ENCODE measurements around the gene EXOC4. TPM values are rescaled to one million over a fixed set of nuclear protein-coding genes. Genes with fewer than 3 reads are reported as not detected.

EXOC4 gene
- total RNA-seq, 4 donors from 2014 or later, result 82.4 to 204 (median 128) TPM

DNA sequence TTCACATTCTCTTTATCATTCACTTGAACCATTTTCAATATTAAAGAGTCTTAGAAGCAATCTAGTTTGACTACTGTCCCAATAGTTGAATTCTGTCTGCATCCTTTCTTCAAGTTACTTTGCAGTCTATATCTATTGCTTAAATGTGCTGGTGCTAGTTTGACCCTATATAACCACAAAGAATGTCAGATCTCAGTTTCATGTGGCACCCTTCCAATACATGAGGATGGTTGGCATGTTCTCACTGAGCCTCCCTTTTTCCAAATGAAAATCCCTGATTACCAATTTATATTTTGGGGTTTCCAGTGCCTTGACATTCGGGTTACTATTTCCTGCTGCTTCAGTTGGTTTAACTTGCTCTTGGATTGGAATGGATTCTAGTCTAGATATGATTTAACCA lies 292.7 kb downstream of the EXOC4 start:
- H3K9me3 ChIP-seq, result no peaks in the 10 kb centered on the region
- DNase-seq, result no peak
- H3K36me3 ChIP-seq, result no peaks in the 10 kb centered on the region
- H3K27ac ChIP-seq, result no peak overlapping the region
- H3K4me1 ChIP-seq, result no peaks in the 10 kb centered on the region
- no peak for TF ChIP-seq EP300 (IDR thresholded peaks at IDR 0.05; ENCODE audit: low read depth)
- TF ChIP-seq POLR2A (IDR thresholded peaks at IDR 0.05), result no peak
- TF ChIP-seq, protein P1, sequence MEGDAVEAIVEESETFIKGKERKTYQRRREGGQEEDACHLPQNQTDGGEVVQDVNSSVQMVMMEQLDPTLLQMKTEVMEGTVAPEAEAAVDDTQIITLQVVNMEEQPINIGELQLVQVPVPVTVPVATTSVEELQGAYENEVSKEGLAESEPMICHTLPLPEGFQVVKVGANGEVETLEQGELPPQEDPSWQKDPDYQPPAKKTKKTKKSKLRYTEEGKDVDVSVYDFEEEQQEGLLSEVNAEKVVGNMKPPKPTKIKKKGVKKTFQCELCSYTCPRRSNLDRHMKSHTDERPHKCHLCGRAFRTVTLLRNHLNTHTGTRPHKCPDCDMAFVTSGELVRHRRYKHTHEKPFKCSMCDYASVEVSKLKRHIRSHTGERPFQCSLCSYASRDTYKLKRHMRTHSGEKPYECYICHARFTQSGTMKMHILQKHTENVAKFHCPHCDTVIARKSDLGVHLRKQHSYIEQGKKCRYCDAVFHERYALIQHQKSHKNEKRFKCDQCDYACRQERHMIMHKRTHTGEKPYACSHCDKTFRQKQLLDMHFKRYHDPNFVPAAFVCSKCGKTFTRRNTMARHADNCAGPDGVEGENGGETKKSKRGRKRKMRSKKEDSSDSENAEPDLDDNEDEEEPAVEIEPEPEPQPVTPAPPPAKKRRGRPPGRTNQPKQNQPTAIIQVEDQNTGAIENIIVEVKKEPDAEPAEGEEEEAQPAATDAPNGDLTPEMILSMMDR (IDR thresholded peaks at IDR 0.05), result no peak
- TF ChIP-seq POLR2AphosphoS5 (IDR thresholded peaks at IDR 0.05), result no peak
- H3K27me3 ChIP-seq, result no peaks in the 10 kb centered on the region
- no peak overlapping the region for H3K4me3 ChIP-seq
- intact Hi-C loops (cut with DNase I; ENCODE audit: low total_unique reads) (no loop called here), in situ Hi-C loops (cut with MboI; ENCODE audit: low pct_ligation_motif_present in 1 of 4, low pct_unique_long_range_greater_than_20kb in 1 of 4, low sequenced_read_pairs in 3 of 4) (no loop called here)
- WGBS, 2 donors (ENCODE audit: low coverage in 1 of 2), result 84 to 100% methylated on average over 1 of the region's 1 CpG

DNA sequence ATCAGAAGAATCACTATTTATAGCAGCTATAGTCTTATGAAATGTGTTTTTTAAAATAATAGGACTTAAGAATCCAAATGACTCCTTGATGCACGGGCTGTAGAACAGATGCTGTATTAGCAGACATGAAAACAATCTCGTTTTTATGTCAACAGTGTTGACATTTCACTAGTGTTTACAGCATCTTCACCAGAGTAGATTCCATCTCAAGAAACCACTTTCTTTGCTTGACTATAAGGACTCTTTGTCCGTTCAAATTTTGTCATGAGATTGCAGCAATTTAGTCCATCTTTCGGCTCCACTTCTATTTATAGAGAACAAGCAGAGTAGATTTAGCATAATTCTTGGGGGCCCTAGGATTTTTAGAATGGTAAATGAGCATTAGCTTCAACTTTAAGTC lies 295.1 kb downstream of the EXOC4 start:
- no peak for DNase-seq
- intact Hi-C loops (cut with DNase I; ENCODE audit: low total_unique reads) (no loop called here), in situ Hi-C loops (cut with MboI; ENCODE audit: low pct_ligation_motif_present in 1 of 4, low pct_unique_long_range_greater_than_20kb in 1 of 4, low sequenced_read_pairs in 3 of 4) (no loop called here)
- H3K9me3 ChIP-seq, result no peaks in the 10 kb centered on the region
- TF ChIP-seq POLR2AphosphoS5 (IDR thresholded peaks at IDR 0.05) (no peak), EP300 (IDR thresholded peaks at IDR 0.05; ENCODE audit: low read depth) (no peak), POLR2A (IDR thresholded peaks at IDR 0.05) (no peak)
- TF ChIP-seq, protein P1 (IDR thresholded peaks at IDR 0.05), result no peak
- no peak overlapping the region for H3K27ac ChIP-seq
- H3K27me3 ChIP-seq, result no peaks in the 10 kb centered on the region
- no peaks in the 10 kb centered on the region for H3K4me1 ChIP-seq
- H3K36me3 ChIP-seq, result no peaks in the 10 kb centered on the region
- WGBS, 2 donors (ENCODE audit: low coverage in 1 of 2), result 76 to 93% methylated on average over 4 of the region's 4 CpGs
- H3K4me3 ChIP-seq, result no peak overlapping the region

DNA sequence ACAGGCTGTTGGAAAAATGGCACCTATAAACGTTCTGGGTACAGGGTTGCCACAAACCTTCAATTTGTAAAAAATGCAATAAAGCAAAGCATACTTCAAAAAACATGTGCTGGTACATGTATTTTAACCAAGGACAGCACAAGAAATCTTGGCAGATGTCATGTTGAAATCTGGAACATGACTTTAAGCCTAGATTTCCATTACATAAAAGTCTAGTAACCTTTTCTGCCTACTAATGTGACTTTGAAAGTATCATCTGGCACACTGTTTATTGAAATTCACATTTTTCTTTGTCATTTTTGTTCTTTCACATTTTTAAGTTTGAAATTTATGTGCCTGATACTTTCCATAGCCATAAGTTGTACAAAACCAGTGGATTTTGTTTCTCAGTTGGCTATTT lies 296.8 kb downstream of the EXOC4 start:
- 94 to 100% methylated on average over 1 of the region's 1 CpG for WGBS, 2 donors (ENCODE audit: low coverage in 1 of 2)
- no peaks in the 10 kb centered on the region for H3K9me3 ChIP-seq
- in situ Hi-C loops (cut with MboI; ENCODE audit: low pct_ligation_motif_present in 1 of 4, low pct_unique_long_range_greater_than_20kb in 1 of 4, low sequenced_read_pairs in 3 of 4) (no loop called here), intact Hi-C loops (cut with DNase I; ENCODE audit: low total_unique reads) (no loop called here)
- no peak for TF ChIP-seq POLR2AphosphoS5 (IDR thresholded peaks at IDR 0.05)
- TF ChIP-seq, protein P1 (IDR thresholded peaks at IDR 0.05), result no peak
- TF ChIP-seq EP300 (IDR thresholded peaks at IDR 0.05; ENCODE audit: low read depth), result no peak
- no peak for TF ChIP-seq POLR2A (IDR thresholded peaks at IDR 0.05)
- DNase-seq, result no peak
- no peak overlapping the region for H3K27ac ChIP-seq
- H3K27me3 ChIP-seq, result no peaks in the 10 kb centered on the region
- H3K36me3 ChIP-seq, result no peaks in the 10 kb centered on the region
- no peaks in the 10 kb centered on the region for H3K4me1 ChIP-seq
- no peak overlapping the region for H3K4me3 ChIP-seq

DNA sequence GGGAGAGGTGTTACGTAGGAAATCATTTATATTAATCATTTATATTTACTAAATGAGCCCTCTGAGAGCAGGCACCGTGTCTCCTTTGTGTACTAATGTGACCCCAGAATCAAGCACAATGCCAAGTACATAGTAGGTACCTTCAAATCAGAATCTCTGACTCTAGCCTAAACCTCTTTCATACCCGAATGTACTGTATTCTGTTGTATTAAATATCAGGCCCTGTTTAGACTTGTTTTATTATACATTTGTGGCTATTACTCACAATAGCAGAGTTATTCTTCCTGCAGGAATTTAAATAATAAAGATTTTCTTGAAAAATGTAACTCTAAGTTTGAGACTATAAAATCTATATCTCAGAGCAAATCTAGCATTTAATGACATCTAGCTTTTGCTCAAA lies 297.3 kb downstream of the EXOC4 start:
- Histone ChIP-seq H3K36me3 (no peaks in the 10 kb centered on the region), H3K9me3 (no peaks in the 10 kb centered on the region), H3K4me3 (no peak overlapping the region), H3K27ac (no peak overlapping the region), H3K4me1 (no peaks in the 10 kb centered on the region), H3K27me3 (no peaks in the 10 kb centered on the region)
- 94 to 100% methylated on average over 3 of the region's 3 CpGs for WGBS, 2 donors (ENCODE audit: low coverage in 1 of 2)
- DNase-seq, result no peak
- intact Hi-C loops (cut with DNase I; ENCODE audit: low total_unique reads) (no loop called here), in situ Hi-C loops (cut with MboI; ENCODE audit: low pct_ligation_motif_present in 1 of 4, low pct_unique_long_range_greater_than_20kb in 1 of 4, low sequenced_read_pairs in 3 of 4) (no loop called here)
- TF ChIP-seq, protein P1 (IDR thresholded peaks at IDR 0.05), result no peak
- no peak for TF ChIP-seq POLR2A (IDR thresholded peaks at IDR 0.05)

All from transverse colon (tissue), 4 donors.